GM19372 (cell line): Measurements from ENCODE around the gene FAM193B.
A peak's percentile ranks its signal among the peaks of the same experiment; 100 is the strongest.

Experiments used
- ATAC-seq: cut with Tn5 transposase; IDR thresholded peaks from one replicate; pipeline ENCODE4 v1.9.1; 2021; ENCODE audit warnings: mild to moderate bottlenecking, low read depth, moderate library complexity; ENCODE audit not compliant: unreplicated experiment

The FAM193B gene

GRCh38 chr5:177554474-177555111 lies at the start of gene FAM193B:
Gene FAM193B, minus strand, starts transcription at chr5:177554563. Its CDS starts 105 bp downstream, at chr5:177554458.
- ATAC-seq = peak; percentile 87

DNA sequence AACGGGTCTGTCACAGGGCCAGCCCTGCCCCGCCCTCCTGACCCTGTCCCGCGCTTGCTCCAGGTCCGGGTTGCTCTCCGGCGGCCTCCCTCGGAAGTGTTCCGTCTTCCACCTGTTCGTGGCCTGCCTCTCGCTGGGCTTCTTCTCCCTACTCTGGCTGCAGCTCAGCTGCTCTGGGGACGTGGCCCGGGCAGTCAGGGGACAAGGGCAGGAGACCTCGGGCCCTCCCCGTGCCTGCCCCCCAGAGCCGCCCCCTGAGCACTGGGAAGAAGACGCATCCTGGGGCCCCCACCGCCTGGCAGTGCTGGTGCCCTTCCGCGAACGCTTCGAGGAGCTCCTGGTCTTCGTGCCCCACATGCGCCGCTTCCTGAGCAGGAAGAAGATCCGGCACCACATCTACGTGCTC lies 49.8 kb upstream of the FAM193B start:
- ATAC-seq = no peak

DNA sequence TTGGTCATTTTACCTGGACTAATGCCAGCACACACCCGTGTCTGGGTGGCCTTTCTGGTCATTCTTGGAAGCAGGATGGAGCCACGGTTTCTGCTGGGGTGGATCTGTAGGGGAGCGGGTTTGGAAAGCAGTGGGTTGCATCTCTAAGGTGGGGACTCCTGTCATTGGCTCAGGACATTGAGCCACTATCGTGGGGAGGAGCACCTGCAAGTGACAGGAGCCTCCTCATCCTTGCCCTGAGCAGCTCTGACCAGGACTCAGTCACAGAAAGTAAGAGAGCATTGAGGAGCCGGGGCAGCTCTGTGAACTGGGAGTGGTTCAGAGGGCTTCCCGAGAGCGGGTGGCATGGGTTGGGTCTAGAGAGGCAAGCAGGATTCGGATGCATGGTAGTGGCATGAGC lies 49.3 kb upstream of the FAM193B start:
- no peak for ATAC-seq

GRCh38 chr5:177602458-177602830 lies 48.1 kb upstream of the FAM193B start:
- ATAC-seq = no peak

GRCh38 chr5:177601577-177602457 lies 47.5 kb upstream of the FAM193B start:
- no peak for ATAC-seq

DNA sequence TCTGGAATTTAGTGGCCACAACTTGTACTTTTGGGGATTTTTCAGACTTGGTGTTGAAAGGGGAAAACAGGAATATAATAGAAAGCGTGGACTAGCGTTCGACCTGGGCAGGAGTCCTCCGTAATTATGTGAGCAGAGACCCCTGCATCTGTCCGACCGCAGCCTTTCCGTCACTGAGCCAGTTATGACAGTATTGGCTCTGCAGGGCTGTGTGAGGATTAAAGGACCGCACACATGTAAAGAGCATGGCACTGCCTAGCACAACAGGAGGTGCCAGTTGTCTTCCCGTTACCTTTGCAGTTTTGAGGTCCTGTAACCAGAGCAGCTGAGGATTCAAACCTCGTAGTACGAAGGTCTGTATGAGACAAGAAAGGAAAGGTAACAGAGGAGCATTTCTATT lies 46.8 kb upstream of the FAM193B start:
- ATAC-seq = no peak

GRCh38 chr5:177600508-177601018 lies 46.2 kb upstream of the FAM193B start:
- ATAC-seq = no peak

DNA sequence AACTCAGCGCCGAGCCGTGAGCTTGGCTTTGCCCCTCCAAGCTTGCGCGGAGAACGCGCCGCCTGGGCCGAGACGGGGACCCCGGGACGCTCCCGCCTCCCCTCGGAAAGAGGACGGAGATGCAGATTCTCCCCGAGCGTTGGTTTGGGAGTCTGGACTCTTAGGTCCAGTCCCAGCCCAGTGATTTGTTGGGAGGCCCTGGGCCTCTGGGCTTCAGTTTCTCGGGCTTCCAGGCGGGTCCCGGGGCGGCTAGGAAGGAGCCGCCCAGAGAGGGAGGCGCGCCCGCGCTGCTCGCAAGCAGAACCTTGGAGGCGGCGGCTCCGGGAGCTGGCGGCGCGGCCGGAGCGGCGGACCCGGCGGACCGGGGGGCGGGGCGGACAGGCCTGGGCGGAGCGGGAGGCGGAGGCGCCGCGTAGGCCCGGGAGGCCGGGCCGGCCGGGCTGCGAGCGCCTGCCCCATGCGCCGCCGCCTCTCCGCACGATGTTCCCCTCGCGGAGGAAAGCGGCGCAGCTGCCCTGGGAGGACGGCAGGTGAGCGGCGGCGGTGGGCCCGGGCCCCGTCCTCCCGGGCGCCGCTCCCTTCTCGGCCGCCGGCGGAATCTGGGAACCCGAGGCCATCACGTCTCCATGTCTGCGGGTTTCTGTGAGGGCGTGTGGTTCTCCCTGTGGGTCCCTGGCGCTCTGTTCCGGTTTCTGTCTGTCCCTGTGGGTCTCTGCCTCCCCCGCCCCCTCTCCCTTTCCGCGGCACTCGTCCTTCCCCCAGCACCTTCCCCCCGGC lies 45.6 kb upstream of the FAM193B start, which contains the start of gene B4GALT7:
B4GALT7 (plus strand) TSS at position 402 of the 777 bp plus-strand sequence; CDS start at position 481, 79 bp downstream.
- peak; percentile 84 for ATAC-seq

- ATAC-seq = no peak
Measured at GRCh38 chr5:177598477-177598876, 44.1 kb upstream of the FAM193B start.

DNA sequence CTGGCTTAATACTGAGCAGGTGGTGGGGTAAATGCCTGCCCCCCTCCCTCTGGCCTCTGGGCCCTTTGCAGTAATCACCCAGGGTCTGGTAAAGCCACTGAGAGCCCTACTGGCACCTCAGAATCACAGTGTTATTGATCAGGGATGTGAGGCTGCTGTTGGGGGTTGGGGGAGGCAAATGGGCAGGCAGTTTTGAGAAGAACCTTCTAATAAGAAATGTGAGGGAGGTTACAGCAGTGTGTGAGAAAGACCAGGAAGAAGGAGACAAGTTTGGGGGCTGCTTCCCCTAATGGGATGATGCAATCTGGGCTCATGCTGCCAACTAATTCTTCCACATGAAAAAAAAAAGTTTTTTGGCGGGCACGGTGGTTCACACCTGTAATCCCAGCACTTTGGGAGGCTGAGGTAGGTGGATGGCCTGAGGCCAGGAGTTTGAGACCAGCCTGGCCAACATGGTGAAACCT lies 42.4 kb upstream of the FAM193B start:
- ATAC-seq = no peak

DNA sequence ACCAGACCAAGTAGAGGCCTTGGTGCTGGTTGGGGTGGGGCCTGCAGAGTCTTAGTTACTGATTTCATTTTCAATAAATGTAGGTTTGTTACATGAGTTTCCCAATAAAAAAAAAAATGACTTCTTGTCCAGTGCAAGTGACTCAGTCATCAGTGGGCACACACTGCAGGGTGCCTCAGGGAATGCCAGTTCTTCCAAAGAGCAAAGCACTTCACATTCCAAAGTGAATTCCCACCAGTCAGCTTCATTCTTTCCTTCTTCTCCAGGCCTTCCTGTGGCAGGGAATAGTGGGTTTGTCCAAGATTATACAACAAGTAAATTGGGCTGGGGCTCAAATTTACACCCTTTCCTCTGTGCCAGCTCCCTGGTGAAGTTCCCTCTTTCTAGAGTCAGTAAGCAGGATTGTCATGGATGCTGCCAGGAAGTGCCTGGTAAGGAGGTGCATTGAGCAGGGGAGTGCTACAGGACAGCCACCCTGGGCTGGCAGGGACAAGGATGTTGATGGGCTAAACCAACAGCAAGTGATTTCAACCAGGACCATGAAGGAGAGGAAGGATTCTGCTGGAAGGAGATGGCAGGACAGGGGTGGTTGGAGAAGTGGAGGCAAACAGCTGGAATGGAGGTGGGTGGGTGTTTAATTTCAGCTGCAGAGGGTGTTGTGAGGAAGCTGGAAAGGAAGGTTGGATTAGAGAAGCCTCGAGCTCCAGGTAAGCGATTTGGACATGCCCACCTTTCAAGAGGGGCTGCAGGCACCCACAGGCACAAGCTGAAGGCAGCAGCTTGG lies 41.8 kb upstream of the FAM193B start:
- ATAC-seq = no peak

DNA sequence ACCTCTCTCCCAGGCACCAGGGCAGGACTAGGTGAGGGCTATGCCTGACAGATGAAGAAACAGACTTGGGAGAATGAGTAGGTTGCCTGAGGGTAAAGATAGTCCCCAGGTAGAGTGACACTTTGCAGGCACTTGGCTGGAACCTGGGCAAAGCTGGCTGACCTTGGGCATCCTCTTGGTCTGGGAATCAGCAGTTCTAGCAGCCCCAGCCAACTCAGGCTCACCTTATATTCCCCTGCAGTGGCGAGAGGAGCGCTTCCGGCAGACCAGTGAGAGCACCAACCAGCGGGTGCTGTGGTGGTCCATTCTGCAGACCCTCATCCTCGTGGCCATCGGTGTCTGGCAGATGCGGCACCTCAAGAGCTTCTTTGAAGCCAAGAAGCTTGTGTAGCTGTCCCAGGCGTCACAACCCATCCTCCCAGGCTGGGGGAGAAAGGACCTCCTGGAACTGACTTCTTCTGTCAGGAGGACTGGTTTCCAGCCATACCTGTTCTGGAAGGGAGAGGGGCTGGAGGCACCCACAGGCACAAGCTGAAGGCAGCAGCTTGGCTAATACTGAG lies 40.7 kb upstream of the FAM193B start:
- no peak for ATAC-seq

GRCh38 chr5:177594071-177594470 lies 39.7 kb upstream of the FAM193B start:
- ATAC-seq = no peak

GRCh38 chr5:177593511-177593910 lies 39.1 kb upstream of the FAM193B start:
- no peak for ATAC-seq

- ATAC-seq = no peak
Measured at GRCh38 chr5:177592905-177593304, 38.5 kb upstream of the FAM193B start.

DNA sequence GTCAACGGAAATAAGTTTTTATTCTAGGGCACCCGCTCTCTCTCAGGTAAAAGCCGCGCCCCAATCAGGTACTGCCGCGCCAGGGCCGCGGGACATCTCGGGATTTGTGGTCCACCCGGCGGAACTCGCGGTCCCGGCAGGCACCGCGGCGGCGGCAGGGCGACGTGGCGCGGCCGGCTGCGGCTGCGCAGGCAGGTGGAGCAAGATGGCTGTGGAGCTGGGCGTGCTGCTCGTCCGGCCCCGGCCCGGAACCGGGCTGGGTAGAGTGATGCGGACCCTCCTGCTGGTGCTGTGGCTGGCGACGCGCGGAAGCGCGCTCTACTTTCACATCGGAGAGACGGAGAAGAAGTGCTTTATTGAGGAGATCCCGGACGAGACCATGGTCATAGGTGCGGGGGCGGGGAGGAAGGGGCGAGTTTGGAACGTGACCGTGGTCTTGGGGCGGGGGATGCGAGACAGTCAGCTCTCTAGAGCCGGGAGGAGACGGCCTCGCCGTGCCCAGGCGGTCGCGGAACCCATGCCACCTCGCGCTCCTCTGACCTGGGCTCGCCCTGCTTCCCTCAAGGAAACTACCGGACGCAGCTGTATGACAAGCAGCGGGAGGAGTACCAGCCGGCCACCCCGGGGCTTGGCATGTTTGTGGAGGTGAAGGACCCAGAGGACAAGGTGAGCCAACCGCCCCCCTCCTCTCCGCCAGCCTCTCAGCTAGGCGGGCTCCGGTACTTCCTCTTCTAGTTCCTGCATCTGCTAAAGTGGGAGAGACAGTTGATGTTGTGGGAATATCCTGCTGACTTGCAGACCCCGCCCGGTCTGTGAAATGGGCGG lies 37.9 kb upstream of the FAM193B start, which contains the start of gene TMED9:
TMED9 (plus strand) TSS at position 194 of the 825 bp plus-strand sequence; CDS start at position 206, 12 bp downstream.
- peak; percentile 93 for ATAC-seq

DNA sequence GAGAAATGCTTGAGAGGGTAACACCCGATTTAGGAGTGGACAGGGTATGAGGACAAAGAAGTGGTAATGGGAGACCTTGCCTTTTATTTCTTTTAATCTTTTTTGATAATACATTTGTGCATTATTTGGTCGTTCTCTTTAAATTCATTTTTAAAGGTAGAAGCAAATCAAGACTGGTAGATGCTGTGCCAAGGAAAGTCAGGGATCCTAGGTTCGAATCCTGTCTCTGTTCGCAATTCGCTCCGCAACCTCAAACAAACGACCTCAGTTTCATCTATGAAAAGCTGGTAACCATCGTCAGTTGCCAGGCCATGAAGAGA lies 37.3 kb upstream of the FAM193B start:
- ATAC-seq = no peak

- no peak for ATAC-seq
Measured at GRCh38 chr5:177590406-177590805, 36.0 kb upstream of the FAM193B start.

- no peak for ATAC-seq
Measured at GRCh38 chr5:177588413-177588909, 34.1 kb upstream of the FAM193B start.
